GM21423 (cell line): Measurements from ENCODE around the gene CAB39.

Source experiments
- ATAC-seq: cut with Tn5 transposase; IDR thresholded peaks from one replicate; pipeline ENCODE4 v1.9.1; 2021; ENCODE audit warnings: mild to moderate bottlenecking, moderate library complexity; ENCODE audit not compliant: unreplicated experiment

The CAB39 gene

DNA sequence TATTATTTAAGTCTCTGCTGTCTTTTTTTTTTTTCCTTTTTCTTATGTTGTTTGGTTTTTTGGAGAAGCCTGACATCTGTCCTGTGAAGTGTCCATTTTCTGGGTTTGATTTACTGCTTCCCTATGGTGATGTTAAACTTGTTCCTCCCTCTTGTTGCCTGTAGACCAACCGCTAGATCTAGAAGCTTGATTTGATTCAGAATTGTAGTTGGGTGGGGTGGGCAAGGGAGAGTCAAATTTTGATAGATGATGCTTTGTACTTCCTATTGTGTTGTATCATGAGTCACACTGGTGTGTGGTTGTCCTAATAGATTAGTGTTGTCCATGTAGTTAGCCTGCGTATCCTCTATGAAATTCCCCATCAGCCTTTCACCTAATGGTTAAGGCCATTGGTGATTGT is 35.4 kb downstream of the CAB39 start:
- no peak for ATAC-seq

DNA sequence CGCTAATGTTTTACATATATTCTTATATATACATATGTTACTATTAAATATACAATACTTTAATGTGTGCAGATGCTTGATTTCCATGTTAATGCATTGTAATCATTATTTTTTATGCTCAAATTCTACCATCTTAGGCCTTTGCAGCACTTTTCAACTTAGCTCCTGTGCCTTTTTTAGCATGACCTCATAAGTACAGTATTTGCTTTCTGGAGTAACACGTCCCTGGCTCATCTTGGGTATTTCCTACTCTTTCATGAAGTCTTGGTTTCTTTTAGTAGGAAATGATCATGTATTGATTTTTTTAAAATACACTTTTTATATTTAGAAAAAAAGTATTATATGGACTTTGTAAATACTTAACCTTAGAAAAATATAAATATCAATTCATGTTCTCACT is 36.5 kb downstream of the CAB39 start:
- no peak for ATAC-seq

DNA sequence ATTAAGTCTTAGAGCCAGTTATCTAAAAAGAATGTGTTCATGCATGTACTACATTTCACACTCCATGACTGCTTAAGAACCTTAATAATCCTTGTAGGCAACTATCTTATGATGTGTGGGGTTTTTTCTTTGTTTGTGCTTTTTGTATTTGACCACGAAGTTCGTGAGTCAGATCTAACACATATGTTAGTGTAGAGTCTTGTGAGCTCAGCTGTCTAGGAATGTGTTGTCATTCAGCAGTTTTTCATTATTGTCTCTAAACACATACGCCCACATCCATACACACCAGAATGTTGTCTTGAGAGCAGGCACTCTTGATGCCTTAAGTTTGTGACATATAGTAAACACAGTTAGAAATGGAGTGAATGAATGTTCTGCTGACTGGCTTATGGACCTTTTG is 38.4 kb downstream of the CAB39 start:
- no peak for ATAC-seq

DNA sequence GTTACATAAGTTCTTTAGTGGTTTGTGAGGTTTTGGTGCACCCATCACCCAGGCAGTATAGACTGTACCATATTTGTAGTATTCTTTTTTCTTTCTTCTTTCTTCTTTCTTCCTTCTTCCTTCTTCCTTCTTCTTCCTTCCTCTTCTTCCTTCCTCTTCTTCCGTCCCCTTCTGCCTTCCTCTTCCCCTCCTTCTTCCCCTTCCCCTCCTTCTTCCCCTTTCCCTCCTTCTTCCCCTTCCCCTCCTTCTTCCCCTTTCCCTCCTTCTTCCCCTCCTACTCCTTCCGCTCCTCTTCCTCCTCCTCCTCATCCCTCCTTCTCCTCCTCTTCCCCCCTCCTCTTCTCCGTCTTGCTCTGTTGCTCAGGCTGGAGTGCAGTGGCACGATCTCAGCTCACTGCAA is 41.6 kb downstream of the CAB39 start:
- ATAC-seq = no peak

DNA sequence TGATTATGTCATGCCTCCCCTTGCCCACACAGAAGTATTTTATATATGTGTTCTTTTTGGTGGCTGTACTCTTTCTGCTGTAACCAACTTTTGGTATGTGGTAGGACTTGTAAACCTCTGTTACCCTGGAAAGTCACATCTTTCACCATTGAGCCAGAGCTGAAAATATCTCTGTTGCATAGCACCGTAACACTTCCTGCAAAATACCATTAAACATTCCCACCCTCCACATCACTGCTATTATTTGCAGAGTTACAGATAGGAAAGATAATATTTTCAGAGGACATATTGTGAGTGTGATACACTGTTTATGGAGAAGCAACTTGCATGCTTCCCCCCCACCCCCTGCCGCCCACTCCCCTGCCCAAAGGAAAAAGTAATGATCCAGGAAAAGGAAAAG is 44.8 kb downstream of the CAB39 start:
- no peak for ATAC-seq

DNA sequence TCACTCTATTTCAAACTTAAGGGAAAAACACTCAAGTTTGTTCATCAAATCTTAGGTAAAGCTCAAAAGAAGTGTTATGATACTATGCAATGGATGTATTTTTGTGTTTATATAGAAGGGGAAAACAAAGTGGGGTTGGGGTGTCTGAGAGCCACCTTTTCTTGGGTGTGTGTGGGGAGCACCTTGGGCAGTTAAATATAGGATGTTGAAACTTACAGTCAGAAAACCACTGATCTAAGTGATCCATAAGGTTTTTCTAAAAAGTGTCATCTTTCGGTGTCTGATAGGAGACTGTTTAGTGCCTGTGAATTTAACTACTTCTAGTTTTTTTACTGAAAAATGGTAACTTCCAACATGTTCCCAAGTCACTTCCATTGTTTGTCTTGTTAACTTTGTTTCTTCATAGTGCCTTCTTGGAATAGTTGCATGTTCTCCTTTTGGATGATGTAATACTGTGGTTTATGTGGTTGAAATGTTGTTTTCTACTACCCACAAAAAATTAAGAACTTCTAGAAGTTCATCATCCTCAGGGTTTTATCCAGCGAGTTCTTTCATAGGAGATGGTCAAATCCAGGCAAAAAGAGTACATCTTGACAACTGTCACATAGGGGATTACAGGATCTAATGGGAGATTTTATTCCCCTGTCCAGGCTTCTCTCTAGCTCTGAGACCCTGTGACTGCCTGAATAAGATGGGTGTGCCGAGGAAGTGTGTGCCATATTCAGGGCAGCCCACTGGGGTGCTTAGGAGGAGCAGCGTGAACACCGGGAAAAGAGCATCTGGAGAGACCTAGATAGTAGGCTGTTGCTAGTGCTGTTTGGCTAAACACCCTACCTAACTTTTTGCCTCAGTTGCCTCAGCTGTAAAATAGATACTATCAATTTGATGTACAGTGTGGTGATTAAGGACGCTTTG is 46.2 kb downstream of the CAB39 start:
- no peak for ATAC-seq

DNA sequence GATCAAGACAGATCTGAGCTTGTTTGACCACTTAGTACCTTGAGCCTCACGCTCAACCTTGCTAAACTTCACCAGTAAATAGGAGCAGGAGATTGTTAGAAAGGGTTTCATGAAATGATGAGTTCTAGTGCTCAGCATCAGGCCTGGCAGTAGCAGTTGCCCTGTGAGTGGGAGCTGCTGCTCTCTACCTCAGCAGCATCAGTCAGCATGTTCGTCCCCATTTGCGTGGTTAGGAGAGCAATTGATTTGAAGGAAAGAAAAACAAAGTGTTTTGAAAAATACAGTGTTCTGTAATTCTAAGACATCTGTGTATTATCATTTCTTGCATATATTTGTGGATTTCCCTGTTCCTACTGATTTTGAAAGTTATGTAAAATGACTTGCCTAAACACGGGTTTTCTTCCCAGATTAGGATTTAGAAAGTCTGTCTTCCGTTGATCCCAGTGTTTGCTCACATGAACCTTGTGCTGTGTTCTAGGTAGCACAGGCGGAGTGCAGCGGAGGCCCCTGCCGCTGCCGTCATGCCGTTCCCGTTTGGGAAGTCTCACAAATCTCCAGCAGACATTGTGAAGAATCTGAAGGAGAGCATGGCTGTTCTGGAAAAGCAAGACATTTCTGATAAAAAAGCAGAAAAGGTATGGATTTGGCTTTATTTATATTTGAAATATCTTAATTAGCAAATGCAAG is 47.0 kb downstream of the CAB39 start:
- ATAC-seq = no peak

DNA sequence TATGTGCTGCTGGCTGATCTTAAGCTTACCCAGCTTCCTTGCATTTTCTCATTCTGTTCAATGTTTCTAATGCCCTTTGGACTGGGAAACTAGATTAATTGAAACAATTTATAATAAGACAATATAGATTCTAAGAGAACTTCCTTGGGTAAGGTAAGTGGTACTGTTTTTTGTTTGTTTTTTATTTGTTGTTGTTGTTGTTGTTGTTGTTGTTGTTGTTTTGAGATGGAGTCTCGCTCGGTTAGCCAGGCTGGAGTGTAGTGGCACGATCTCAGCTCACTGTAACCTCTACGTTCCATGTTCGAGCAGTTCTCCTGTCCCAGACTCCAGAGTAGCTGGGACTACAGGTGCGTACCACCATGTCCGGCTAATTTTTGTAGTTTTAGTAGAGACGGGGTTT is 49.1 kb downstream of the CAB39 start:
- ATAC-seq = no peak

DNA sequence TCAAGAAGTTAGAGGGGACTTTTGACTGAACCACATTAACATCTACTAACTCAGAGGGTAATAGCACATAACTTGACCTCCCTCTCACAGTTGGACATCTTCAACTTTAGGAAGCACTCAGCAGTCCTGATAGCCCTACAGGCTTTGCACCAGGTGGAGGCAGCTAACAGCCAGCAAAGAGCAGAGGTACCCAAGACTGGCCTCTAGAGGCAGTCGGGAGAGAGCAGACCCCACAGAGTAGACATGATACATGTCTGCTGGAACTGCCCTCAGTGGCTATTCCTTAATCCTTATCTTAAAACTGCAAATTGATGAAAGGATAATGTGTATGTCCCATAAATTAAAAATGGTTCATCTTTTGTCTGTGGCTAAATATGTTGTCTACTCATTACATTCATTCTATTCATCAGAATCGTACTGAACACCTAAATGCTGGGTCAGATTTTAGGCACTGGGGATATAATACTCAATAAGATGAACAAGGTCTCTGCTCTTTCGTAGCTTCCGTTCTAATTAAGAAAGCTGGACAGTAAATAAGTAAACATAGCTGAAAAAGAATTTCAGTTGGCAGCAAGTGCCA is 49.8 kb downstream of the CAB39 start:
- peak; percentile 67 for ATAC-seq

DNA sequence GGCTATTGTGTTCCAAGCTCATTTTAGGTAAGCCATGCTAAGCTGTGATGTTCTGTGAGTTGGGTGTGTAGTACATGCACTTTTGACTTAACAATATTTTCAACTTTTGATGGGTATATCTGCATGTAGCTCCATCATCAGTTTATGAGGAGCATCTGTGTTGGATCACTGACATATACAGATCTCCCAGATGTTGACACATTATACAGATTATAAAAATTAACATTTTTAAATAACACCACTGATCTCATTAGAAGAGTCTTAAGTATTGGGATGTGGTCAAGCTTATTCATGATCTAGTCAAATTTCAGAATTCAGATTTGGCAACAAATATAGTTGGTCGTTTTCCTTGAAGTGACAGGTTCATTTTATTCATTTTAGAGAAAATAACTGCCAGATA is 51.7 kb downstream of the CAB39 start:
- ATAC-seq = no peak

DNA sequence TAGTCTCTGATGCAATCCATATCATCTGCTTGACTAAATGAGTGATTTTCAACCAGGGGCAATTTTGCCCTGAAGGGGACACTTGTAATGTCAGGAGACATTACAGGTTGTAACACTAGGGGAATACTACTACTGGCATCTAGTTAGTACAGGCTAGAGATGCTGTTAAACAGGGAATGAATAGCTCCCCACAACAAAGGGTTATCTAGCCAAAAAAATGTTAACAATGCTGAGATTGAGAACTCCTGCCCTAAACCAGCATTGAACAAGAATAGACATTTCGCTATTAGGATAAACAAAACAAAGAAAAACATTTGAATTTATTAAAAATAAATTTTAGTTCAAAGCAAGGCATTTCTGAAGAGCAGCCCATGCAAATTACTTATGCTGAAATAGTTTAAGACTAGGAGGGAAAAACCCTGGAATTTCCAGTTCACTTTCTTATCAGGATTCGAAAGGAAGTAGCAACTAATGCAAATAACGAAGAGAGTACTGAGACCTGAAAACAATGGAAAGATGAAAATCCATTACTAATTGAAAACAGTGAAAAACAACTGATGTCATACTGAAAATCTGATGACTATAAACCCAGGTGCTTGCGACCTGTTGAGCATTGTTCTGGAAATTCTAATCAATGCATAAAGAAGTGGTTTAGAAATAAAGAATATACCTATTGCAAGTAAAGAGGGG is 53.1 kb downstream of the CAB39 start:
- ATAC-seq = no peak

DNA sequence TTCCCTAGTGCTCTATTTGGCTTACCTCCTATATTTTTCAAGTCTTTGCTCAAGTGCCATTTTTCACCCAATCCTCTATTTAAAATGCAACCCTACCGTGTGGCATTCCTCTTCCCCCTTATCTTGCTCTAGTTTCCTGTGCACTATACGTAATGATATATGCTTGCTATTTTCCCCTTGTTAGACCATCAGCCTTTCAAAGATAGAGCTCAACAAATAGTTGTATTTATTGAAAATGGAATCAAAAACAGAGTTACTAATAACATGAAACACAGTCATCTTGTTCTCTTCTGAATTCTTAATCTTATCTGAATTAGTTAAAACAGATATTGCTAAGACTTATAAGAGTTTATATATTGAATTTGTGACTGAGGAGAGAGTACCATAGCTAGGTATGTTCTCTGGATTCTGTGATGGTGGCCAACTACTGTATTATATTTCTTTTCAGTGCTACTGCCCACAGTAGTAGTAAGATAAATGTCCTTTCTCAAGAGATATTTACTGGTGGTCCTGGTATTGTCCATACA is 55.3 kb downstream of the CAB39 start:
- no peak for ATAC-seq

DNA sequence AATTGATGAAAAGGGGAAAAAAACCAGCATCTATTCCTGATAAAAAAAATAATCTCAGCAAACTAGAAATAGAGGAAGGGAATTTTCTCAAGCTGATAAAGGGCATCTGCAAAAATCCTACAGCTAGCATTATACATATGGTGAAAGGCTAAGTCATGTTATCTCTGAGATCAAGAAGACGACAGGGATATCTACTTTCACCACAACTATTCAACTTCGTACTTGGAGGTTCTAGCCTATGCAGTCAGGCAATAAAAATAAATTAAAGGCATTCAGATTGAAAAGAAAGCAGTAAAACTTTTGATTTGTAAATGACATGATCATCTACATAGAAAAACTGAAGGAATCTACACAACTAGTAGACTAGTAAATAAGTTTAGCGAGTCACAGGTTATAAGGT is 58.2 kb downstream of the CAB39 start:
- ATAC-seq = no peak

DNA sequence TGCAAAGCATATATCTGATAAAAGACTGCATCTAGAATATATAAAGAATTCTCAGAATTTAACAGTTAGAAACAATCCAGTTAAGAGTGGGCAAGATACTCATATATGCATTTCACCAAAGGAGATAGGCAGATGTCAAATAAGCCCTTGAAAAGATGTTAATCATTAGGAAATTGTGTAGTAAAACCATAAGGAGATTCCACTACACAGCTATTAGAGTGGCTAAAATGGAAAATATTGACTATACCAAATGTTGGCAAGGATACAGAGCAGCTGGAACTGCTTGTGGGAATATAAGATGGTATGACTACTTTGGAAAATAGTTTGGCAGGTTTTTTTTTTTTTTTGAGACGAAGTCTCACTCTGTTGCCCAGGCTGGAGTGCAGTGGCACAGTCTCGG is 59.5 kb downstream of the CAB39 start:
- no peak for ATAC-seq

DNA sequence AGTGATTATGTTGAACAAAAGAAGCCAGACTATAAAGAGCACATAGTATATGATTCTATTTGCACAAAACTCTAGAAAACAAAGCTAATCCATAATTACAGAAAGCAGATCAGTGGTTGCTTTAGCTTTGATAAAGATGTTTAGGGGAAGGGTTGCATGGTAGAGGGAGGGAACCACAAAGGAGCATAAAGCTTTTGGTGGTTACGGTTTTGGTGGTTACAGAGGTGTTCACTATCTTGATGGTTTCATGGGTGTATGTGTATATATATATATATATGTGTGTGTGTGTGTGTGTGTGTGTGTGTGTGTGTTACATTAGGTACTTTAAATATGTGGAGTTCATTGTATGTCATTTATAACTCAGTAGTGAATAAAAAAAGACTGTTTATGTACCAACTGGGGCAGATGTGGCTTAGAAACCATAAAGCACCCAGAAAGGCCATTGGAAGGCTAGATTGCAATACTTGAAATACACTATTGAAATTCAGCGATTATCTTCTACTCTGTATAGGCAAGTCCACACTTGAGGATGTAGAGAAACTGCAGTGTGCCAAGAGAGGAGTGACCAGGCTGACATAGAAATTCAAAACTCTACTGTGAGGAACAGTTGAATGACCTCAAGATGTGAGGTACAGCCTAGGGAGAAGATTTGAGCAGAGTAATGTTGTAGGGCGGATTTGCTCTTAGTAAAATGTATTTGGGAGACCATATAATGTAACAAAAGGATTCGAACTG is 60.6 kb downstream of the CAB39 start:
- no peak for ATAC-seq

DNA sequence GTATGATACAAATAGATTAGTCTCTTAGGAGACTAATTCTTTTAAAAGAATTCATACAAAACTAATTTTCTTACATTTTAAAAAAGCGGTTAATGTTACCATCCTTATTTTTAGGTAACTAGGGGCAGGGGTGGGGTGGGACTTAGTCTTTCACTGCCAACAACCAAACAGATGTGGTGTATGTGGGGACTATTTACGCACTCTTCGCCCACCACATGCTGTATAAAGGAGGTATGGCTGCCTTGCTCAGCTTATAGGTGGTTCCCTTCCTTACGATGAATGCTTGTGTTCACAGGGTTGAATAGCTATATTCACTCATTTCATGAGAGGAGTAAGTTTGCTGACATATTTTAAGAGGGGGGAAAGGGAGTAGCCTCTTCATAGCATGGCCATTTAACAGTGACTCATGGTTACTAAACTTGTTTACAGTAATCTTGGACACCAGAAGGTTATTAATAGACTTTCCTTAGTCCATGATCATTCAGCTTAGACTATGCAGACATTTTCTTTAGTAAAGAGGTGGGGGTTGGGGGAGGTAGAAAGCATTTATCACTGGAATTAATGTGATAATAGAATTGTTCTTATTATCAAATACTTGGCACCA is 61.8 kb downstream of the CAB39 start:
- ATAC-seq = no peak

DNA sequence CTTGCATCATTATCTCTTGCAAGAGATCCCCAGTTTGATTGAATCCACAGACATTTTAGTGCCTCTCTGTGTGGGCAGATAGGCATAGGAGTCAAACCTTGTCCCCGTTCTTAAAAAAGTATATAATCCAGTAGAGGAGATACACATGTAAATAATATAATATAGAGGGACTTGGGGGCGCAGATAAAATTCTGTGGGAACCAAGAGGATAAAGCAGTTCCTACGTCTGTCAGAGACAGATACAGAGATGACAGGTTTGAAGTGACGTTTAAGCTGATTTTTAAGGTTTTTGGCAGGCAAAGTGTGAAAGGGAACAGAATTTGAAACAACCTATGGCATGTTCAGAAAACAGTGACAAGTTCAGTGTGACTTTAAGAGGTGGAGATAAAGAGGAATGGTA is 63.1 kb downstream of the CAB39 start:
- no peak for ATAC-seq

DNA sequence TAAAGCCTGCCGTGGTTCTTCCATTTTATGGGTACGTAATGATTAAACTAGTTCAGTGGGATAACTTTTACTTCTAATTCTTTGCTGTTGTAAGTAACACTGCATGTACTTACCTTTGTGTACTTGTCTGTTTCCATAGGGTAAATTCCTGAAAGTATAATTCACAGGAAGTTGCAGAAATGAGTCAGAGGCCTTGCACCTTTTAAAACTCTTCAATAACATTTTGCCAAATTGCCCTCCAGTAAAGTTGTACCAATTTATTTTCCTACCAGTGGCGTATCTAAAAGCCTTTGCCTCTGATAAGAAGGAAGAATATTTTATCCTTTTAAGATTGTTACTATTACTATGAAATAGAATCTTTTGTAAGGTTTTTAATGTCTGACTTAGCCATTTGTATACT is 65.1 kb downstream of the CAB39 start:
- no peak for ATAC-seq

DNA sequence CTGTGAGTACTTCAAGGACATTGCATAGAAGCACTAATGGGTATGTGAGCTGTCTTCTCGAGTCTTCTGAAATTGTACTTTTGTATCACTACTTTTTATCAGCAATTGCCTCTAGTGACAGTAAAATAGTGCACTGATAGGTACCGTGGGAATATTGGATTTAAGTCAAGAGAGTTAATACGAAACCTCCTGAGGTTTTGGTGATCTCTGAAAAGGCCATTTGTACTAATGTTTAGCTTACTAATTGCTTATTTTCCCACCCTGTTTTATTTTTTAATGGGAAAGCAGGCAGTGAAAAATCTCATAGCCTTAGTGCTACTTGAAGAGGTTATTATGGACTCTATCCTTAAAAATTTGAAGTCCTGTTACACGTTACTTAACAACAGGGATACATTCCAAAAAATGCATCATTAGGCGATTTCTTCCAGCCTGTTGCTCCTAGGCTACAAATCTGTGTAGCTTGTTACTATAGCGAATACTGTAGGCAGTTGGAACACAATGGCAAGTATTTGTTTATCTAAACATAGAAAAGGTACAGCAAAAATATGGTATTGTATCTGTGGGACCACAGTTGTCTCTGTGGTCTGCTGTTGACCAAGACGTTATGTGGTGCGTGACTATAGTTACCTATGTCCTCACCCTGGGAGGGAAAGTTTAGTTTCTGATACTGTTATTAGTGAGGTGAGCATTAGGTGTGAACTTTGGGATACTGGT is 65.9 kb downstream of the CAB39 start:
- ATAC-seq = peak; percentile 54
